Astrocyte of the cerebellum (primary cell): Measurements from ENCODE around the gene ZCCHC7.

Experiments
- DNase-seq: peaks from one replicate; pipeline ENCODE4 v3.0.0-alpha.2; 2011; ENCODE audit warnings: low read depth
- H3K4me3 ChIP-seq: 2 replicates; pipeline ENCODE4 v1.5.1; 2011; ENCODE audit warnings: mild to moderate bottlenecking, low read depth, low read length, moderate library complexity
- in situ Hi-C: cut with HindIII; loops from 2 replicates; pipeline ENCODE4 v1.10.0; 2017; ENCODE audit warnings: low sequenced_read_pairs
- TF ChIP-seq, protein P1 (sequence below): IDR thresholded peaks from 2 replicates; pipeline ENCODE4 v1.5.1; 2012; ENCODE audit warnings: low read length, low read depth, moderate library complexity, mild to moderate bottlenecking; ENCODE audit errors: missing control alignments

Gene ZCCHC7

DNA sequence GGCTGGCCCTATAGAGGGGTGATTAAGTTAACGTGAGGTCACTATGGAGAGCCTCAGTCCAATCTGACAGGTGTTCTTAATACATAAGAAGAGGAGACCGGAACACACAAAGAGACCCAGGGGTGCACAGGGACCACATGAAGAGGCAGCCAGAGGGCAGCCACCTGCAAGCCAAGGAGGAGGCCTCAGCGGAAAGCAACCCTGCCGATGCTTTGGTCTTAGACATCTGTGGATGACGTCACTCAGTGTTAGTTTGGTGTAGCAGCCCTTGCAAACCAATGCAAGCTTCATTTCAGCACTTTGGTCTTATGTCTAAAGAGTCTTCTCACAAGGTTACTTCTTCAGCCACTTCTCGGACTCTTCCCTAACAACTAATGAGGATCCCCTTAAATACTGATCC is 254.5 kb downstream of the ZCCHC7 start:
- no peak overlapping the region for H3K4me3 ChIP-seq
- no peak for DNase-seq
- in situ Hi-C loops, result no loop called here
- TF ChIP-seq, protein P1, sequence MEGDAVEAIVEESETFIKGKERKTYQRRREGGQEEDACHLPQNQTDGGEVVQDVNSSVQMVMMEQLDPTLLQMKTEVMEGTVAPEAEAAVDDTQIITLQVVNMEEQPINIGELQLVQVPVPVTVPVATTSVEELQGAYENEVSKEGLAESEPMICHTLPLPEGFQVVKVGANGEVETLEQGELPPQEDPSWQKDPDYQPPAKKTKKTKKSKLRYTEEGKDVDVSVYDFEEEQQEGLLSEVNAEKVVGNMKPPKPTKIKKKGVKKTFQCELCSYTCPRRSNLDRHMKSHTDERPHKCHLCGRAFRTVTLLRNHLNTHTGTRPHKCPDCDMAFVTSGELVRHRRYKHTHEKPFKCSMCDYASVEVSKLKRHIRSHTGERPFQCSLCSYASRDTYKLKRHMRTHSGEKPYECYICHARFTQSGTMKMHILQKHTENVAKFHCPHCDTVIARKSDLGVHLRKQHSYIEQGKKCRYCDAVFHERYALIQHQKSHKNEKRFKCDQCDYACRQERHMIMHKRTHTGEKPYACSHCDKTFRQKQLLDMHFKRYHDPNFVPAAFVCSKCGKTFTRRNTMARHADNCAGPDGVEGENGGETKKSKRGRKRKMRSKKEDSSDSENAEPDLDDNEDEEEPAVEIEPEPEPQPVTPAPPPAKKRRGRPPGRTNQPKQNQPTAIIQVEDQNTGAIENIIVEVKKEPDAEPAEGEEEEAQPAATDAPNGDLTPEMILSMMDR, result no peak

DNA sequence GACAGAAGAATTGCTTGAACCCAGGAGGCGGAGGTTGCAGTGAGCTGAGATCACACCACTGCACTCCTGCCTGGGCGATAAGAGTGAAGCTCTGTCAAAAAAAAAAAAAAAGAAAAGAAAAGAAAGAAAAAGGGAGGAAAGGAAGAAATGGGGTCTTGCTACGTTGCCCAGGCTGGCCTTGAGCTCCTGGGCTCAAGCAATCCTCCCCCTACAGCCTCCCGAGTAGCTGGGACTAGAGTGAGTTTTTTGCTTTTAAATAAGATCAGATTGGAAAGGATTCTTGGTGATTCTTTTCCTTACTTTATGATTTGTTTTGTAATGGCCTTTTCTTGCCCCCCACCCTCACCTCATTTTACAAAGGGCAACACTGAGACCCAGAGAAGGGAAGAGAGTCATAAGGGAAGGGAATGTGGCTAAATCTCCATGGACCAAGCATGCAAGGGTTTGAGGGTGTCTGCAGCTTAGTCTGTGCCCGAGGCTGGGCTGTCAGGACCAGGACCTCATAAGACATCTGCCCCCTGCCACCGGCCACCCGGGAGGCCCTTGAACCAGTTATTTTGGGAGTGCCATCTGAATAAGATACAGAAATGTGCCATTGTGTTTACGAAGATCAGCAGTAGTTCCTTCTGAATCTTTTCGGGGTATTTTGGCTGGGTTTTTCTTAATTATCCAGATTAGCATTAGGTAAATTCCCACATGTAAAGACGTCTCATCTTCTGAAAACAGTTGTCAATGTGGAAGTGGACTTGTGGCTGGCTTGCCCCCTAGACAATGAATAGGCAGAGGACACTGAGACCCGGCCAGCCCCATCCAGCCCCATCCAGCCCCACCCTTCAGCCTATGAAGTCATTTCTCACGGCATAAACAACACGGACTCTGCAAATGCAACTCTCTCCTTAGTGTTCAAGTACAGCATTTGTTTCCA is 257.6 kb downstream of the ZCCHC7 start:
- DNase-seq, result no peak
- TF ChIP-seq, protein P1, result no peak

DNA sequence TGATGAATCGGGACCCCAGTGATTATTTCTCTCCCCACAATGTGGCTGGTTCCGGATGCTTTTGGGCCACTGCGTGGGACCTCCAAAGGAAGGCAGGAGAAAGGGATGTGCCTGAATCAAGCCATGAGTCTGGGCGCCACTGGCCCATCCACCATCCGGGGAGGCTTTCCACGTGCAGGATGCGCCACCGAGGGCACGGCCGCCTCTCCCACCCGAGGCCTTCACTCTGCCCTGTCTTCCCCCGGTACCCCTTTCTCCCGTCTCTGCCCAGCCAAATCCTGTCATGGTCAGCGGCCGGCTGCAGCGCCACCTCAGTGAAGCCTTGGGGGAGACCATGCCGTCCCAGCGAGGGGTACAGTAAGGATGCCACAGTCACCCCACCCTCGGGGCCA is 258.2 kb downstream of the ZCCHC7 start:
- TF ChIP-seq, protein P1, result no peak
- in situ Hi-C loops, result no loop called here
- DNase-seq, result no peak
- no peak overlapping the region for H3K4me3 ChIP-seq

More for the DNA sequence above, 257.6 kb downstream of the ZCCHC7 start:
- in situ Hi-C loops, result no loop called here
- H3K4me3 ChIP-seq, result no peak overlapping the region

DNA sequence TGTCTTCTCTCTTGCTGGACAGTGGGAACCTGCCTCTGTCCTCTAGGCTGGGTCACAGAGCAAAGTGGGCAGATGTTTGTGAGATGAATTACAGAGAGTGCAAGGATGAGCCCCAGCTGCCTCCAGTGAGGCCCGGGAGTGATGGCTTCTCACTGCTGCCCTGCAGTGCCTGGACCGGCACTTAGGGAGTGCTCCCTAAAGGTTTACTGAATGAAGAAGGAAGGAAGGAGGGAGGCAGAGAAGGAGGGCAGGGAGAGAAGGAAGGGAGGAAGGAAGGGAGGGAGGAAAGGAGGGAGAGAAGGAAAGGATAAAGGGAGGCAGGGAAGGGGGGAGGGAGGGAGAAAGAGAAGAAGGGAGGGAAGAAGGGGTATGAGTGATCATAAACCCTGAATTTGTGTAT is 259.5 kb downstream of the ZCCHC7 start:
- TF ChIP-seq, protein P1, result no peak
- H3K4me3 ChIP-seq, result no peak overlapping the region
- in situ Hi-C loops, result no loop called here
- no peak for DNase-seq

DNA sequence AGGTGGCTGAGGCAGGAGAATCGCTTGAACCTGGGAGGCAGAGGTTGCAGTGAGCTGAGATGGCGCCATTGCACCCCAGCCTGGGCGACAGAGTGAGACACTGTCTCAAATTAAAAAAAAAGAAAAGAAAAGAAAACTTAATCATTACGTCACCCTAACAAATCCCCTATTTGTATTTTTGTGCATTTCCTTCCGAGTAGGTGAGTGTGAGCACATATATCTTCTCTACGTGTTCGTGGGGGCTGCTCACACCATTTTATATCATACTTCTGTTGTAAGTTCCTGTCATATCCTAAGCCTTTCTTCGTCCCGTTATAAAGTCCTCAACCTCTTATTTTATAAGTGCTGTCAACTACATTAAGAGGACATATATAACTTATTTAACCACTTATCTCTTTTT is 260.2 kb downstream of the ZCCHC7 start:
- in situ Hi-C loops, result no loop called here
- no peak for DNase-seq
- H3K4me3 ChIP-seq, result no peak overlapping the region
- TF ChIP-seq, protein P1, result no peak

DNA sequence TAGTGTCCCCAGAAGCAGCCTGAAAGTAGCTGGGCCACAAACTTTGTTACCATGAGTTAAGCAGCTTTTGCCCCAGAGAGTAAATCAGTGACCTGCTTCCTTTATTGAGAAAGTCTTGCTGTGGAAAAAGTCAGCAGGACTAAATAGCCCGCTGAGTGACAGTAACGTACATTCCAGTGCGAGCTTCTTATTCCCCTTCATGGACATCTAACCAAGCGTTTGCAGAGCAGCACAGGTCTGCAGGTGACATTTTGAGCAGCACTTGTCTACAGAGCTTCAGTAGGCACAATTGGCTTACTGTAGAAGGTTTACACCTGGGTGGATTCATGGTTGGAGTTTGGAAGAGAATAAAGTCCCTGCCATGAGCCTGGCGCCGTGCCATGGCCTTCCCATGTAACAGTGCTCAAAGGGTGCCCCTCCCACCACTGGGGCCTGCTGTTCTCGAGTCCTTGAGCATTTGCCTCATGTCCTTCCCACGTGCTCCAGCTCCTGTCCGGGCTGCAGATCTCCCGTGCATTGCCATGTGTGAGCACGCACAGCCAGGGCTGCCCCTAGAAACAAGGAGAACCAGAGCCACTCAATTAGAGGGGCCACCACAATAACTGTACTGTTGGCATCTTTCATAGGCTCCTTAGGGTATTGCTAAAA is 260.8 kb downstream of the ZCCHC7 start:
- TF ChIP-seq, protein P1, result no peak
- no peak for DNase-seq
- in situ Hi-C loops, result no loop called here
- H3K4me3 ChIP-seq, result no peak overlapping the region
